NK-92 treated with Interleukin-12 subunit alpha and Interleukin-12 subunit beta, amount 100 ng/mL, for 24 hours (cell line): Measurements from ENCODE around the gene RGS4.
"Not testable (repeated sequence)": the region's sequence is repeated elsewhere in the genome, so short reads cannot be mapped to it uniquely, and the experiment has no call there.

ENCODE experiments used
- DNase-seq: peaks from one replicate; lab custom pipeline; 2025; lab: John Stamatoyannopoulos, UW

The RGS4 gene

GRCh38 chr1:163068716-163069115 is 445 bp upstream of the RGS4 start:
- DNase-seq = no peak

DNA sequence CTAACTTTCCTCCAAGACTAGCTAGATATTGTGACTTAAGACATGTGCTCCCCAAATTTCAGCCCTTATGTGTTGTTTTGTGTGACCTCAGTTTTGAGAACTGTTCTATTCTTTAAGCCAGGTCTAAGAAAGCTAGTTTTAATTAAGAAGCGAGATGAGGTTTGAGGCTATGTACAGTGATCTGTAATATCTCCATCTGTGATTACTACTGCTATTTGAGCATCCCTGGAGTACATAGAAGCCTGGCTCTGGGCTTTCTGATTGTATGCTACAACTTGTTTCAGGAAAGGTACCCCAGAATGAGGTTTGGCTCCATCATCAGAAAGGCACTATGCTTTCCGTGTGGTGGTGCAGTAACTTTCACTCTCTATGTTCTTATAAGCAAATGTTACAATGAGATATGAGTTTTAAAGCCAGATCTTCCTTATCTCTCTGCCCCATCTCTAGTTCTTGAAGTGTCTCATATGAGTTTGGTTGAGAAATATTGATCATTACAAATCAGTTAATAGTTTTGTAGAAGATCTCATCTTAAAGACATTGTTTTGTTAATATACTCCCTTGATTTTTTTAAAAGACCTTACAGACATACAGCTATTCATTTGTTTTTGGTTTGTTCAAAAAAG is 605 bp downstream of the RGS4 start:
- no peak for DNase-seq

- DNase-seq = no peak
These were observed 2.5 kb downstream of the RGS4 start for GRCh38 chr1:163071405-163072255.

DNA sequence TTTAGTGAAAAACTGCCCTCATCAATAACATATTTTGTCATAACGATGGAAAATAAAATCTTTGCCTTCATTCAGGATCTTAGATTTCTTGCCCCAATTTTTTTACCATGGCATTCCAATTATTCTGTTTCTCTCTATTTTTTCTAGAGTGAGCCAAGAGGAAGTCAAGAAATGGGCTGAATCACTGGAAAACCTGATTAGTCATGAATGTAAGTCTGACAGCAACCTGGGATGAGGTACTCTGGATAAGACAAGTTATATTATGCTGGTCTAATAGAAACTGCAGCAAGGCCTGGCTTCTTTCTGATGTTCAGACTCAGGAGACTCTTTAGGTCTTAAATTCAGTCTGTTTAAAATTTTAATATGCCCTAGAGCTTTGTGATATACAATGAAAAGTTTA is 3.5 kb downstream of the RGS4 start:
- no peak for DNase-seq

DNA sequence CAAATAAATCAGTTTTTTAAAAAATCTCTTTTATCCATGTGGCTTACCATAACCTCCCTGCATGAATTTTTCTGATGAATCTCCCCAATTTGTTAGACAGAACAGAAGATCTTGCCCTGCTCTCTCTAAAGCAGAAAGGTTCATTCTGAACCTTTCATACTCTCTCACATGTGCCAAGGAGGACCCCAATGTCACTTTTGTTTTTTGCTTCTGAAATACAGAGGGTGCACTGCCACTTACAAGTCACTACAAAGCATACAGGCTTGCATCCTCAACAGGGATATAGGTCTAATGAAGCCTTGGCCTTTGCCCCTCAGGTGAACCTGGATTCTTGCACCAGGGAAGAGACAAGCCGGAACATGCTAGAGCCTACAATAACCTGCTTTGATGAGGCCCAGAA is 4.8 kb downstream of the RGS4 start:
- DNase-seq = no peak

DNA sequence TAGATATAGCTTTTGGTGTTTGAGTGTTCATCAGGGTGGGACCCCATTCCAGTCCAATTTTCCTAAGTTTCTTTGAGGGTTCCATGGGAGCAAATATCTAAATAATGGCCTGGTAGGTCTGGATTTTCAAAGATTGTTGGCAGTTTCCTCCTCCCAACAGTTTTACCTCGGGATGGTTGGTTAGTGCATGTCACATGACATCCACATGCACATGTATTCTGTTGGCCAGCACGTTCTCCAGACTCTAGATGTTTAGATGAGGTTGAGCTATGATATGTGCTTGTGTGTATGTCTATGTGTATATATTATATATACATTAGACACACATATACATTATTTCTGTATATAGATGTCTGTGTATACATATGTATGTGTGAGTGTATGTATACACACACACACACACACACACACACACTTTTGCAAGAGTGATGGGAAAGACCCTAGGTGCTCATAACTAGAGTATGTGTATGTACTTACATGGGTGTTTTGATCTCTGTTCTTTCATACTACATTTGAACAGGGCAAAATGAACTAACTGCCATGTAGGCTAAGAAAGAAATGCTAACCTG is 5.6 kb downstream of the RGS4 start:
- DNase-seq = no peak

DNA sequence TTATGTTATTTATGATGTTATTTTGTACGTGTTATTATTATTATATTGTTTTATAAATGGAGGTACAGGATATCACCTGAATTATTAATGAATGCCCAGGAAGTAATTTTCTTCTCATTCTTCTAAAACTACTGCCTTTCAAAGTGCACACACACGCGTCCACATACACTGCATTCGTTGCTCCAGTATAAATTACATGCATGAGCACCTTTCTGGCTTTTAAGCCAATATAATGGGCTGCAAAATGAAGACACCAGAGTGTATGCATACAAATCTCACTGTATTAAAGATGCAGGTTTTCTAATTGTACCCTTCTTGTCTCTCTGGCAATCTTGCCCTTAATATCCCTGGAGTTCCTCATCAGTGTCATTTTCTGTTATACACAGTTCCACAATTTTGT is 6.9 kb downstream of the RGS4 start:
- no peak for DNase-seq

GRCh38 chr1:163076446-163076845 is 7.3 kb downstream of the RGS4 start:
- DNase-seq = no peak

DNA sequence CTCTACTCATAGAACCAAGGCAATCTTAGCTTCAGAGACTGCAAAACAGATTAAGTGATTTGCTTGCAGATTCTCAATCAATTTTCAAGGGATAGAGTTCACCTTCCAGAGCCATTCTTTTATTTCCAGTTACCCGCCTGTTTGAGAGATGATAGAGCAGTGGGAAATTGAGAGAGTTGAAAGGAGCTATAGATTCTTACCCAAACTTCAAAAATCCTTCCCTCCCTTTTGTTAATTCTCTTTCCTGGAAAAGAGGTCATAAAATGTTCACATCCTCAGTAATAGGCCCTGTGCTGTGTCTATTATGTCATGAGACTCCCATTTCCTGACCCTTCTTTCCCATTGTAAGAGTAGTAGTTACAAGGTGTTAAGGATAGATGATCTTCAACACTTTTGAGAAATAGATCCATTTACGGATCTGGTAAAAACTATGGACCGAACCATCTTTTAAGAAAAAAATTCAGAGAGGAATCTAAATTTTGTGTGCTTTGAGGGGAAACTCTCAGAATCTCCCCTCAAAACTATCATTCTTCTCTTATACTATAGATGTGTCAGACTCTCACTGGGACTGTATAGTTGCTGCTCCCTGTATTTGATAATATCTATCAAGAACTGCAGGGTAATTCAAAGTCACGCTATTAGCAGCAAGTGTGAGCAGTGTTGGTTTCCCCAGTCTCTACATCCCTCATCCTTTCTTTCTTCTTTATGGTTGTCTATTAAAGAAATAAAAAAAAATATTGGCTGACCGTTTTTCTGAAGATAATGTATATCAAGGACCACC is 8.0 kb downstream of the RGS4 start:
- DNase-seq = no peak

- no peak for DNase-seq
These were observed 13.8 kb downstream of the RGS4 start for GRCh38 chr1:163082971-163083370.

GRCh38 chr1:163083690-163084089 is 14.5 kb downstream of the RGS4 start:
- no peak for DNase-seq

- no peak for DNase-seq
These were observed 15.2 kb downstream of the RGS4 start for GRCh38 chr1:163084330-163084729.

DNA sequence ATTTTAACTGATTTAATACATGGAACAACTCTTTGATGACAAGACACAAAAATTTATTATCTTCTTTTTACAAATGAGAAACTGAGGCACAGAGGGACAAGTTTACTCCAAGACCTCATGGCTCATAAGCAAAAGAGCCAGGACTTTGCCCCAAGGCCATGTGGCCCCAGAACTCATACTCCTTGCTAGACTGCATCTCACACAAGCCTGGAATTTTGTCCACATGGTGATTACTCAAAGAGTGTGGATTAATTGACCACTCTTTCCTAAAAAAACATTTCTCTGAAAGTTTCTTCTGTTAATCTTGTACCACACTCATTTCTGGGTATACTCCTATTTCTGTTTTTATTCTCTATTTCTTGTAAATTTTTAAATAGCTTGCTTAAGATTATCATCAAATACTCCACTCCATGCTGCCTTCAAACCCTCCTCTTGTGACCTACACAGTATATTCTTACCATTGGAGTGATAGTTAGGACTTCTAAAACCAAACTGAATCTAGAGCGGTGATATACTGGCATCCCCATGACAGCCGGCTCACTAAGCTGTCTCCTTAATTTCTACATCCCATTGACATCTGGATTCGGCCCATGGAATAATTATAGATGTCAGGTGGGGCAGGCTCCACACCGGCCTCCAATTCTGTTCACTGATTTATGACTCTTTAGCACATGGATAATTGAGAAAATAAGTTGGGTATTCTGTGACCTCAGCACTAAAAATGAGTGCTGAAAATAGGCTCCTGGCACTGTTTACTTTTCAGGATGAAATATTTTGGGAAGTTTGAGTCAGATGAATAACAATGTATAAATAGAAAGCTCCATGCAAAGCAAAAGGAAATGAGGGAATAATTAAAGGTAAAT is 16.1 kb downstream of the RGS4 start:
- DNase-seq = no peak

DNA sequence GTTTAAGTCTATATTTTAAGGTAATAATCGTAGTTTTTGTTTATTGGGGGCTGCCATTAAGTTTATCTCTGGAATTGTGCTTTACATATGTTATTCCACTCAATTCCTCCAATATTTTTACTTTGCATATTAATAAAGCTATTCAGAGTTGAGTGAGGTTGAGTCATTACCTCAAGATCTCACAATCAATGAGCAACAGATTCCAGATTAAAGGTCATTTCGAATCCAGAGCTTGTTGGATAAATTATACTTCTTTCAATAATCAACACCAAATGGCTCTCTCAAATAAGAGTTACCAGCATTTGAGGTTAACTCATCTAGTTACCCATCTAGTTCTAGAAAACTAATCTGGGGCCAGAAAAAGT is 16.7 kb downstream of the RGS4 start:
- DNase-seq = no peak

DNA sequence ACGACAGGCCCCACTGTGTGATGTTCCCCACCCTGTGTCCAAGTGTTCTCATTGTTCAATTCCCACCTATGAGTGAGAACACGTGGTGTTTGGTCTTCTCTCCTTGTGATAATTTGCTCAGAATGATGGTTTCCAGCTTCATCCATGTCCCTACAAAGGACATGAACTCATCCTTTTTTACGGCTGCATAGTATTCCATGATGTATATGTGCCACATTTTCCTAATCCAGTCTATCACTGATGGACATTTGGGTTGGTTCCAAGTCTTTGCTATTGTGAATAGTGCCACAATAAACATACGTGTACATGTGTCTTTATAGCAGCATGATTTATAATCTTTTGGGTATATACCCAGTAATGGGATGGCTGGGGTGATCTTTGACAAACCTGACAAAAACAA is 20.0 kb downstream of the RGS4 start:
- DNase-seq = not testable (repeated sequence)

DNA sequence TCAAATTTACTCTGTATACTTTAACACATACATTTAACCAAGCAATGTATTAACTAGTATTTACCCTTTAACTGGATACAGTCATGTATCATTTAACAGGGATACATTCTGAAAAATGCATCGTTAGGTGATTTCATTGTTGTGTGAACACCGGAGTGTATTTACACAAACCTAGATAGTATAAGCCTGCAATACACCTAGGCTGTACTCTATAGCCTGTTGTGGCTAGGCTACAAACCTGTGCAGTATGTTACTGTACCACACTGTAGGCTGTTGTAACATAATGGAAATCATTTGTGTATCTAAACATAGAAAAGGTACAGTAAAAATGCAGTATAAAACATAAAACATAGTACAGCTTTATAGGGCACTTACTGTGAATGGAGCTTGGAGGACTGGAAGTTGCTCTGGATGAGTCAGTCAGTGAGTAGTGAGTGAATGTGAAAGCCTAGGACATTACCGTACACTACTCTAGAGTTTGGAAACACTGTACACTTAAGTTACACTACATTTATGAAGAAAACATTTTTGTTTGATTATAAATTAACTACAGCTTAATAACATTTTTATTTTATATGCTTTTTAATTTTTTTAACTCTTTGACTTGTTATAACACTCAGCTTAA is 21.3 kb downstream of the RGS4 start:
- no peak for DNase-seq

DNA sequence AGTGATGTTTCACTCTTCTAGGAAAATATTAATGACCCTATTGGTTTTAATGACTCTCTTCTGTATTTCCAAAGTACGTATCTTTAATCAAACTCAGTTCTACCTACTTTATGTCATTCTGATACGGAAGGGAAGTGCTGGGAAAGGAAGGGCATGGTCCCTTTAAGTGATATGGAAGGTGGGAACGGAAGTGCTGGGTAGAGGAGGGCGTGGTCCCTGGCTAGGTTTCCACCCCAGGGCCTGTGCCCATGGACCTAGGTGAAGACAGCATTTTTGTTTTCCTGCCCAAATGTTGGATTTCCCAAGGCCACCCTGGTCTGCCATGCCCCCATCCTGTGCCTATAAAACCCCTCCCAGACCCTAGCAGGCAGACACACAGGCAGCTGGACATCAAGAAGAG is 24.0 kb downstream of the RGS4 start:
- DNase-seq = no peak

DNA sequence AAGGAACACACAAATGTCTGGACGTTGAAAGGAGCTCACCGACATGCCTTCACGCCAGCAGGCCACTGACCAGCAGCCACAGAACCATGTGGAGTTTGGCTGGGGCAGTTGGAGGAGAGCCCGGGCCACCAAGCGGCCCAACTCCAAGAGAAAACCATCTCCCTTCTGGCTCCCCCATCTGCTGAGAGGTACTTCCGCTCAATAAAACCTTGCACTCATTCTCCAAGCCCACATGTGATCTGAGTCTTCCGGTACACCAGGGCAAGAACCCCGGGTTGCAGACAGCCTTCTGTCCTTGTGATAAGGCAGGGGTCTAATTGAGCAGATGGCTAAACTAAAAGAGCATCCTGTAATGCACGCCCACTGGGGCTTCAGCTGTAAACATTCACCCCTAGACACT is 24.4 kb downstream of the RGS4 start:
- no peak for DNase-seq

GRCh38 chr1:163094182-163094581 is 25.0 kb downstream of the RGS4 start:
- no peak for DNase-seq

- DNase-seq = no peak
These were observed 25.4 kb downstream of the RGS4 start for GRCh38 chr1:163094589-163094988.

DNA sequence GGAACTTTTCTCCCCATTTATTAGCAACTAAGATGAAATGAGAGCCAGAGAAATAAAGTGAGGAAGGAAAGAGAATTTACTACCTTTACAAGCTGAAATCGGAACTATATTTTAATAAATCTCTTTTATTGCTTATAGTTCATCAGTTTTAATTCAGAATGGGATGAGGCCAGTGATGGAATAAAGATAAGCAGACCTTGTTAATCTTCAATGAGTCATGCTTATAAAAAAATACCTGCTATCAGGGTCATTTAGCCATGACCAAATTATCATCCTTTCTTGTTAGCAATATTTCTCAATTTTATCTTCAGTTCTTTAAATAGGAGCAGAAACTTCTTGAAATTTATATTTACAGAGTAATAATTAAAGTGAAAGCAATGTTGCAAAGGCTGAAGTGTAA is 26.1 kb downstream of the RGS4 start:
- no peak for DNase-seq
